Colonic mucosa (tissue), 4 donors: ENCODE measurements around the gene NRIP2. TPM values are rescaled to one million over a fixed set of nuclear protein-coding genes. Genes with fewer than 3 reads are reported as not detected.

ENCODE experiments used
- DNase-seq: peaks from one replicate; pipeline ENCODE4 v3.0.0-alpha.2; 2020
- H3K27ac ChIP-seq: fragments of 200-600 bp; one replicate; pipeline ENCODE4 v1.8.0; 2021
- H3K27me3 ChIP-seq: fragments of 200-600 bp; one replicate; pipeline ENCODE4 v1.8.0; 2021
- H3K36me3 ChIP-seq: fragments of 200-600 bp; one replicate; pipeline ENCODE4 v1.8.0; 2021
- H3K4me1 ChIP-seq: fragments of 200-600 bp; one replicate; pipeline ENCODE4 v1.8.0; 2021; ENCODE audit warnings: mild to moderate bottlenecking
- H3K4me3 ChIP-seq: fragments of 200-600 bp; one replicate; pipeline ENCODE4 v1.8.0; 2021
- H3K9ac ChIP-seq, 2 donors: one replicate each; pipeline ENCODE4 v1.7.0; 2013; ENCODE audit warnings: control low read depth in 2 of 2, low read depth in 2 of 2, low read length in 2 of 2
- H3K9me3 ChIP-seq: fragments of 200-600 bp; one replicate; pipeline ENCODE4 v1.8.0; 2021
- intact Hi-C: fragments of 100-400 bp; cut with DNase I; formaldehyde crosslinking; loops from one replicate; pipeline ENCODE4 v1.14.1; 2022
- total RNA-seq, 2 donors: library from RNA; stranded (reverse); fragmentation: NEBNext Ultra II Directional in 1 of 2; extraction: Animal tissue kit (Norgen Biotek cat#: 25700) in 1 of 2; gene quantifications; one replicate each; pipeline ENCODE4 v1.2.1, GENCODE V29; 2021
- TF ChIP-seq, protein P1 (sequence below): fragments of 200-600 bp; IDR thresholded peaks from one replicate; pipeline ENCODE4 v1.8.0; 2022; ENCODE audit warnings: antibody characterized with exemption, mild to moderate bottlenecking
- donor health status: healthy.
- donor health status: DM: no; HTN: no; CAD: no.
- donor health status: DM: no; HTN: no; CAD: no.

Gene NRIP2
- total RNA-seq, 2 donors from 2014 or later: 0.49 to 0.77 TPM

GRCh38 chr12:2826036-2826435 lies 8.8 kb downstream of the NRIP2 start:
- Histone ChIP-seq H3K27ac (no peak overlapping the region), H3K9ac (no peak overlapping the region), H3K4me1 (no peaks in the 10 kb centered on the region), H3K9me3 (no peaks in the 10 kb centered on the region), H3K27me3 (no peaks in the 10 kb centered on the region), H3K36me3 (peaks cover 12% of the 10 kb centered on the region), H3K4me3 (no peak overlapping the region)
- no peak for DNase-seq
- TF ChIP-seq, protein P1, sequence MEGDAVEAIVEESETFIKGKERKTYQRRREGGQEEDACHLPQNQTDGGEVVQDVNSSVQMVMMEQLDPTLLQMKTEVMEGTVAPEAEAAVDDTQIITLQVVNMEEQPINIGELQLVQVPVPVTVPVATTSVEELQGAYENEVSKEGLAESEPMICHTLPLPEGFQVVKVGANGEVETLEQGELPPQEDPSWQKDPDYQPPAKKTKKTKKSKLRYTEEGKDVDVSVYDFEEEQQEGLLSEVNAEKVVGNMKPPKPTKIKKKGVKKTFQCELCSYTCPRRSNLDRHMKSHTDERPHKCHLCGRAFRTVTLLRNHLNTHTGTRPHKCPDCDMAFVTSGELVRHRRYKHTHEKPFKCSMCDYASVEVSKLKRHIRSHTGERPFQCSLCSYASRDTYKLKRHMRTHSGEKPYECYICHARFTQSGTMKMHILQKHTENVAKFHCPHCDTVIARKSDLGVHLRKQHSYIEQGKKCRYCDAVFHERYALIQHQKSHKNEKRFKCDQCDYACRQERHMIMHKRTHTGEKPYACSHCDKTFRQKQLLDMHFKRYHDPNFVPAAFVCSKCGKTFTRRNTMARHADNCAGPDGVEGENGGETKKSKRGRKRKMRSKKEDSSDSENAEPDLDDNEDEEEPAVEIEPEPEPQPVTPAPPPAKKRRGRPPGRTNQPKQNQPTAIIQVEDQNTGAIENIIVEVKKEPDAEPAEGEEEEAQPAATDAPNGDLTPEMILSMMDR: no peak
- intact Hi-C loops: no loop called here

DNA sequence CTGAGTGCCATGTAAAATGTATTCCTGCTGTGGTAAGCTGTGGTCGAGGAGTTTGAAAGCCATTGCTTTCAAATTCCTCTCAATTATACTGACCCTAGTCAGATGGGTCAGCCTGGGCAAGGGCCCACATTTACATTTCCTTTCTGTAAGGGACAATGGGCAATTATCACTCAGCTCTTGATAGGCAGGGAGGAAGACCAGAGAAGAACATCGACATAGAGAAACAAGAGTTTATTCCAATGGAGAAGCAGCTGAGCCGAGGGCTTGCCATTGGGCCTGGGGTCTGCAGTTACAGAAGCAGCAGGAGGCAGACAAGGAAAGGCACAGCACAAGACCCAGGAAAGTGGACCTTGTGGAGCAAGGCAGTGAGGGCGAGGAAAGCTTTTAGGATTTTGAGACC lies 9.7 kb downstream of the NRIP2 start:
- Histone ChIP-seq H3K27me3 (no peaks in the 10 kb centered on the region), H3K9me3 (no peaks in the 10 kb centered on the region), H3K4me3 (no peak overlapping the region), H3K36me3 (peaks cover 12% of the 10 kb centered on the region), H3K27ac (no peak overlapping the region), H3K4me1 (no peaks in the 10 kb centered on the region), H3K9ac (no peak overlapping the region)
- DNase-seq: no peak
- intact Hi-C loops: no loop called here
- TF ChIP-seq, protein P1: no peak

DNA sequence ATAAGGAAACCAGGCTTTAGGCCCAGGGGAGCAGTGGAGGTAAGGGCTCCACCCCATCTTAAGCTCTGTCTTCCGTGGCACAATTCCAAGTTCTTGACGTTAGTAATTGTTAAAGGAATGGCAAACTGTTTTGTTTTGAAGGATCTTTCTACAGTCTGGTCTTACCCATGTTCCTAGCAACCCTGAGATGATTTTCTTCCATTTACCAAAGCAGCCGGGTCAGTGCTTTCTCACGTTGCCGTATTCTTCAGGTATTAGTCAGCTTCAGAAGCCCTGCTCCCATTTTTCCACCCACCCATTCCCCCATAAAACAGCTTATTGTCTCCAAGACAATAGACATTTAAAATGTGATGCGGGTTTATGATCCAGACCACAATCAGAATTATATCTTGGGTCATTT lies 10.3 kb downstream of the NRIP2 start:
- no peak overlapping the region for H3K27ac ChIP-seq
- intact Hi-C loops: no loop called here
- H3K36me3 ChIP-seq: peaks cover 12% of the 10 kb centered on the region
- TF ChIP-seq, protein P1: no peak
- no peak overlapping the region for H3K4me3 ChIP-seq
- H3K4me1 ChIP-seq: no peaks in the 10 kb centered on the region
- H3K9me3 ChIP-seq: no peaks in the 10 kb centered on the region
- H3K27me3 ChIP-seq: no peaks in the 10 kb centered on the region
- H3K9ac ChIP-seq: no peak overlapping the region
- no peak for DNase-seq

- no peak overlapping the region for H3K27ac ChIP-seq
- no peak overlapping the region for H3K4me3 ChIP-seq
- DNase-seq: no peak
- intact Hi-C loops: no loop called here
- peaks cover 12% of the 10 kb centered on the region for H3K36me3 ChIP-seq
- H3K9me3 ChIP-seq: no peaks in the 10 kb centered on the region
- no peaks in the 10 kb centered on the region for H3K27me3 ChIP-seq
- TF ChIP-seq, protein P1: no peak
- no peak overlapping the region for H3K9ac ChIP-seq
- H3K4me1 ChIP-seq: no peaks in the 10 kb centered on the region
These were observed 11.4 kb downstream of the NRIP2 start for GRCh38 chr12:2823483-2823882.

- TF ChIP-seq, protein P1: no peak
- H3K36me3 ChIP-seq: peaks cover 12% of the 10 kb centered on the region
- intact Hi-C loops: no loop called here
- no peak overlapping the region for H3K27ac ChIP-seq
- H3K9me3 ChIP-seq: no peaks in the 10 kb centered on the region
- H3K27me3 ChIP-seq: no peaks in the 10 kb centered on the region
- no peak overlapping the region for H3K4me3 ChIP-seq
- H3K4me1 ChIP-seq: no peaks in the 10 kb centered on the region
- DNase-seq: no peak
- H3K9ac ChIP-seq: no peak overlapping the region
These were observed 14.4 kb downstream of the NRIP2 start for GRCh38 chr12:2820432-2820831.

GRCh38 chr12:2819810-2820209 lies 15.0 kb downstream of the NRIP2 start:
- no peak for DNase-seq

More at GRCh38 chr12:2819810-2820209, 15.0 kb downstream of the NRIP2 start:
- Histone ChIP-seq H3K4me1 (no peaks in the 10 kb centered on the region), H3K4me3 (no peak overlapping the region), H3K9ac (no peak overlapping the region), H3K9me3 (no peaks in the 10 kb centered on the region), H3K27ac (no peak overlapping the region), H3K27me3 (no peaks in the 10 kb centered on the region), H3K36me3 (peaks cover 12% of the 10 kb centered on the region)
- TF ChIP-seq, protein P1: no peak
- intact Hi-C loops: no loop called here
